ENCODE measurements around the gene ARFGEF3.

Gene ARFGEF3

GRCh38 chr6:138371452-138371711, 209.6 kb downstream of the ARFGEF3 start:
- no peak overlapping the region for H3K27ac ChIP-seq (ENCODE audit: low read length)

GRCh38 chr6:138371720-138372119, 210.0 kb downstream of the ARFGEF3 start:
- DNase-seq (ENCODE audit: low read depth, low spot score): no peak
- Histone ChIP-seq H3K9me3 (ENCODE audit: control insufficient read depth, insufficient read depth, low read length) (no peaks in the 10 kb centered on the region), H3K27me3 (ENCODE audit: control insufficient read depth, insufficient read depth, low read length) (no peaks in the 10 kb centered on the region), H3K27ac (ENCODE audit: low read length) (no peak overlapping the region), H3K36me3 (ENCODE audit: control insufficient read depth, insufficient read depth, low read length) (no peaks in the 10 kb centered on the region), H3K4me3 (ENCODE audit: low read length) (no peak overlapping the region), H3K4me1 (ENCODE audit: control insufficient read depth, insufficient read depth, low read length) (no peaks in the 10 kb centered on the region)
- WGBS (ENCODE audit: insufficient coverage, insufficient read length): 100% methylated on average over 2 of the region's 3 CpGs

More at GRCh38 chr6:138371452-138371711, 209.6 kb downstream of the ARFGEF3 start:
- no peak for DNase-seq (ENCODE audit: low read depth, low spot score)
- Histone ChIP-seq H3K36me3 (ENCODE audit: control insufficient read depth, insufficient read depth, low read length) (no peaks in the 10 kb centered on the region), H3K4me3 (ENCODE audit: low read length) (no peak overlapping the region), H3K4me1 (ENCODE audit: control insufficient read depth, insufficient read depth, low read length) (no peaks in the 10 kb centered on the region), H3K27me3 (ENCODE audit: control insufficient read depth, insufficient read depth, low read length) (no peaks in the 10 kb centered on the region), H3K9me3 (ENCODE audit: control insufficient read depth, insufficient read depth, low read length) (no peaks in the 10 kb centered on the region)
- WGBS (ENCODE audit: insufficient coverage, insufficient read length): no CpG with 5 or more reads among the region's 3 CpGs

- Histone ChIP-seq H3K4me3 (ENCODE audit: low read length) (no peak overlapping the region), H3K4me1 (ENCODE audit: control insufficient read depth, insufficient read depth, low read length) (peaks cover 1% of the 10 kb centered on the region; the same call in 1 of the 2 replicates), H3K27ac (ENCODE audit: low read length) (no peak overlapping the region), H3K27me3 (ENCODE audit: control insufficient read depth, insufficient read depth, low read length) (no peaks in the 10 kb centered on the region), H3K36me3 (ENCODE audit: control insufficient read depth, insufficient read depth, low read length) (no peaks in the 10 kb centered on the region), H3K9me3 (ENCODE audit: control insufficient read depth, insufficient read depth, low read length) (no peaks in the 10 kb centered on the region)
- no peak for DNase-seq (ENCODE audit: low read depth, low spot score)
Measured at GRCh38 chr6:138372711-138373463, 211.1 kb downstream of the ARFGEF3 start.

GRCh38 chr6:138374230-138374629, 212.5 kb downstream of the ARFGEF3 start:
- H3K9me3 ChIP-seq (ENCODE audit: control insufficient read depth, insufficient read depth, low read length): no peaks in the 10 kb centered on the region
- no peaks in the 10 kb centered on the region for H3K36me3 ChIP-seq (ENCODE audit: control insufficient read depth, insufficient read depth, low read length)
- H3K4me3 ChIP-seq (ENCODE audit: low read length): no peak overlapping the region
- DNase-seq (ENCODE audit: low read depth, low spot score): no peak
- no peaks in the 10 kb centered on the region for H3K27me3 ChIP-seq (ENCODE audit: control insufficient read depth, insufficient read depth, low read length)
- no peak overlapping the region for H3K27ac ChIP-seq (ENCODE audit: low read length)
- peaks cover 2% of the 10 kb centered on the region; the same call in 1 of the 2 replicates for H3K4me1 ChIP-seq (ENCODE audit: control insufficient read depth, insufficient read depth, low read length)

GRCh38 chr6:138374815-138375214, 213.1 kb downstream of the ARFGEF3 start:
- Histone ChIP-seq H3K4me3 (ENCODE audit: low read length) (no peak overlapping the region), H3K27me3 (ENCODE audit: control insufficient read depth, insufficient read depth, low read length) (no peaks in the 10 kb centered on the region), H3K36me3 (ENCODE audit: control insufficient read depth, insufficient read depth, low read length) (no peaks in the 10 kb centered on the region), H3K9me3 (ENCODE audit: control insufficient read depth, insufficient read depth, low read length) (no peaks in the 10 kb centered on the region), H3K27ac (ENCODE audit: low read length) (no peak overlapping the region), H3K4me1 (ENCODE audit: control insufficient read depth, insufficient read depth, low read length) (peaks cover 2% of the 10 kb centered on the region; the same call in 1 of the 2 replicates)
- no peak for DNase-seq (ENCODE audit: low read depth, low spot score)
- no CpG with 5 or more reads among the region's 2 CpGs for WGBS (ENCODE audit: insufficient coverage, insufficient read length)

- Histone ChIP-seq H3K9me3 (ENCODE audit: control insufficient read depth, insufficient read depth, low read length) (no peaks in the 10 kb centered on the region), H3K4me3 (ENCODE audit: low read length) (no peak overlapping the region), H3K4me1 (ENCODE audit: control insufficient read depth, insufficient read depth, low read length) (peaks cover 2% of the 10 kb centered on the region; the same call in 1 of the 2 replicates), H3K36me3 (ENCODE audit: control insufficient read depth, insufficient read depth, low read length) (no peaks in the 10 kb centered on the region), H3K27ac (ENCODE audit: low read length) (no peak overlapping the region), H3K27me3 (ENCODE audit: control insufficient read depth, insufficient read depth, low read length) (no peaks in the 10 kb centered on the region)
- no peak for DNase-seq (ENCODE audit: low read depth, low spot score)
Measured at GRCh38 chr6:138377042-138377441, 215.3 kb downstream of the ARFGEF3 start.

GRCh38 chr6:138377844-138378243, 216.1 kb downstream of the ARFGEF3 start, which contains the start of gene SMIM28:
Gene SMIM28, plus strand, starts transcription at chr6:138377905. Its CDS starts 168 bp downstream, at chr6:138378073.
- no CpG with 5 or more reads among the region's 6 CpGs for WGBS (ENCODE audit: insufficient coverage, insufficient read length)
- H3K27ac ChIP-seq (ENCODE audit: low read length): no peak within 1 kb of the TSS
- no peaks in the 10 kb centered on the region for H3K9me3 ChIP-seq (ENCODE audit: control insufficient read depth, insufficient read depth, low read length)
- no peaks in the 10 kb centered on the region for H3K36me3 ChIP-seq (ENCODE audit: control insufficient read depth, insufficient read depth, low read length)
- H3K27me3 ChIP-seq (ENCODE audit: control insufficient read depth, insufficient read depth, low read length): no peaks in the 10 kb centered on the region
- DNase-seq (ENCODE audit: low read depth, low spot score): no peak
- H3K4me1 ChIP-seq (ENCODE audit: control insufficient read depth, insufficient read depth, low read length): peaks cover 3% of the 10 kb centered on the region
- H3K4me3 ChIP-seq (ENCODE audit: low read length): no peak within 1 kb of the TSS

- no CpG with 5 or more reads among the region's 4 CpGs for WGBS (ENCODE audit: insufficient coverage, insufficient read length)
- peaks cover 3% of the 10 kb centered on the region for H3K4me1 ChIP-seq (ENCODE audit: control insufficient read depth, insufficient read depth, low read length)
- no peak for DNase-seq (ENCODE audit: low read depth, low spot score)
- no peak overlapping the region for H3K27ac ChIP-seq (ENCODE audit: low read length)
- no peak overlapping the region for H3K4me3 ChIP-seq (ENCODE audit: low read length)
- H3K27me3 ChIP-seq (ENCODE audit: control insufficient read depth, insufficient read depth, low read length): no peaks in the 10 kb centered on the region
- no peaks in the 10 kb centered on the region for H3K36me3 ChIP-seq (ENCODE audit: control insufficient read depth, insufficient read depth, low read length)
- no peaks in the 10 kb centered on the region for H3K9me3 ChIP-seq (ENCODE audit: control insufficient read depth, insufficient read depth, low read length)
Measured at GRCh38 chr6:138378463-138378862, 216.7 kb downstream of the ARFGEF3 start.

GRCh38 chr6:138382498-138383265, 220.9 kb downstream of the ARFGEF3 start:
- Histone ChIP-seq H3K27ac (ENCODE audit: low read length) (no peak overlapping the region), H3K4me1 (ENCODE audit: control insufficient read depth, insufficient read depth, low read length) (peaks cover 3% of the 10 kb centered on the region), H3K4me3 (ENCODE audit: low read length) (no peak overlapping the region), H3K27me3 (ENCODE audit: control insufficient read depth, insufficient read depth, low read length) (no peaks in the 10 kb centered on the region), H3K9me3 (ENCODE audit: control insufficient read depth, insufficient read depth, low read length) (no peaks in the 10 kb centered on the region), H3K36me3 (ENCODE audit: control insufficient read depth, insufficient read depth, low read length) (no peaks in the 10 kb centered on the region)
- WGBS (ENCODE audit: insufficient coverage, insufficient read length): no CpG with 5 or more reads among the region's 8 CpGs
- no peak for DNase-seq (ENCODE audit: low read depth, low spot score)

- Histone ChIP-seq H3K27ac (ENCODE audit: low read length) (no peak overlapping the region), H3K27me3 (ENCODE audit: control insufficient read depth, insufficient read depth, low read length) (no peaks in the 10 kb centered on the region), H3K9me3 (ENCODE audit: control insufficient read depth, insufficient read depth, low read length) (no peaks in the 10 kb centered on the region), H3K4me1 (ENCODE audit: control insufficient read depth, insufficient read depth, low read length) (peaks cover 1% of the 10 kb centered on the region; the same call in 1 of the 2 replicates), H3K4me3 (ENCODE audit: low read length) (no peak overlapping the region), H3K36me3 (ENCODE audit: control insufficient read depth, insufficient read depth, low read length) (no peaks in the 10 kb centered on the region)
- DNase-seq (ENCODE audit: low read depth, low spot score): no peak
- WGBS (ENCODE audit: insufficient coverage, insufficient read length): no CpG with 5 or more reads among the region's 3 CpGs
Measured at GRCh38 chr6:138383776-138384175, 222.0 kb downstream of the ARFGEF3 start.

- H3K9me3 ChIP-seq (ENCODE audit: control insufficient read depth, insufficient read depth, low read length): no peaks in the 10 kb centered on the region
- no peak overlapping the region for H3K4me3 ChIP-seq (ENCODE audit: low read length)
- H3K27ac ChIP-seq (ENCODE audit: low read length): no peak overlapping the region
- no peak for DNase-seq (ENCODE audit: low read depth, low spot score)
- H3K4me1 ChIP-seq (ENCODE audit: control insufficient read depth, insufficient read depth, low read length): peaks cover 1% of the 10 kb centered on the region; the same call in 1 of the 2 replicates
- H3K27me3 ChIP-seq (ENCODE audit: control insufficient read depth, insufficient read depth, low read length): no peaks in the 10 kb centered on the region
- WGBS (ENCODE audit: insufficient coverage, insufficient read length): no CpG with 5 or more reads among the region's 3 CpGs
- H3K36me3 ChIP-seq (ENCODE audit: control insufficient read depth, insufficient read depth, low read length): no peaks in the 10 kb centered on the region
Measured at GRCh38 chr6:138386897-138387296, 225.2 kb downstream of the ARFGEF3 start.

Data from iPS DF 6.9 (cell line).